SHP77 (cell line): ENCODE data around the gene STOML1.
"Not testable (repeated sequence)": the region's sequence is repeated elsewhere in the genome, so short reads cannot be mapped to it uniquely, and the experiment has no call there.

Experiments
- DNase-seq, 2 experiments: peaks; one replicate each; lab custom pipeline; 2025; lab: John Stamatoyannopoulos, UW

Gene STOML1

DNA sequence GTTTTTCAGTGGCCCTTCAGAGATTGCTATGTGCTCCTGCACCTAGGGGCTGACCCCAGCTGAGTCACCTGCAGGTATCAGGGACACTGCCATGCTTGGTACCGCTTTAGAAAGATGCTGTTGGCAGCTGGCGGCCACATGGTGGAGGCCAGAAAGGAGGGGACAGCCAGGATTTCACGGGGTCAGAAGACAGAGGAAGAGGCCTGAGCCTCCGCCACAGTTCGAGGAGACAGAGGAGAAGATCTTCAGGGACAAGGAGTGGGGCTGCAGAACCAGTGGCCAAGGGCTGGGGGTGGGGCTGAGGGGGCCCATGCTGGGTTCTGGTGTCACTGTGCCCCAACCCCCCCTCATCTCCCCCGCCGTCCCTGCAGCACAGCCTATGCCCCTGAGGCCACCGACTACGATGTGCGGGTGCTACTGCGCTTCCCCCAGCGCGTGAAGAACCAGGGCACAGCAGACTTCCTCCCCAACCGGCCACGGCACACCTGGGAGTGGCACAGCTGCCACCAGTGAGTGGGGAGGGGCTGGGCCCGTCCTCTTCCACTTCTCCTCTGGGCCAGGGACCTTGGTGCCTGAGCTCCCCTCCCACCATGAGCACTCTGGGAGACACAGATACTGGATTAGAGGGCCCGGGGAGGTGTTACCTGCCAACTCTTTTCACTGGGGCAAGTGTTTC is 45.9 kb downstream of the STOML1 start:
- no peak for DNase-seq

GRCh38 chr15:73945130-73945508 is 47.0 kb downstream of the STOML1 start:
- no peak for DNase-seq

- DNase-seq = no peak
These were observed 47.6 kb downstream of the STOML1 start for GRCh38 chr15:73944161-73945129.

DNA sequence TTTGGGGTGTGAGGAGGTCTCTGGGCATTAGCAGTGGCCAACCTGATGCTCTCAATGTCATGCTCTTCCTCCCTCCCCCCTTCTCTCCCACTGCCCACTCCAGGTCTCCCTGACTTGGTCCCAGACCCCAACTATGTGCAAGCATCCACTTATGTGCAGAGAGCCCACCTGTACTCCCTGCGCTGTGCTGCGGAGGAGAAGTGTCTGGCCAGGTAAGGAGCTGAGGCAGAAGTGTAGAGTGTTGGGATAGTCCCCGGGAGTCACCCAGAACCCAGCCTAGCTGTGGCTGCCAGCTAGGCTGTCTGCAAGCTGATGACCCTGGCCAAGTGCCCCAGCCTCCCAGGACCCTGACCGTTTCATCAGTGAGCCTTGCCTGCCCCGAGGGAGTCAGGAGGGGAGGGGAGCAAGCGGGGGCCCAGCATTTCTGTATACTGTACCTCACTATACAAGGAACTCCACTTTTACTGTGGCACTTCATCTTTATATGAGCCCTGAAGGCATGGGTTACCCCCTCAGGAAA is 49.3 kb downstream of the STOML1 start:
- DNase-seq = no peak

- DNase-seq = no peak
These were observed 50.0 kb downstream of the STOML1 start for GRCh38 chr15:73941871-73942635.

GRCh38 chr15:73941449-73941848 is 50.6 kb downstream of the STOML1 start:
- DNase-seq = no peak

- no peak for DNase-seq
These were observed 51.1 kb downstream of the STOML1 start for GRCh38 chr15:73941044-73941443.

DNA sequence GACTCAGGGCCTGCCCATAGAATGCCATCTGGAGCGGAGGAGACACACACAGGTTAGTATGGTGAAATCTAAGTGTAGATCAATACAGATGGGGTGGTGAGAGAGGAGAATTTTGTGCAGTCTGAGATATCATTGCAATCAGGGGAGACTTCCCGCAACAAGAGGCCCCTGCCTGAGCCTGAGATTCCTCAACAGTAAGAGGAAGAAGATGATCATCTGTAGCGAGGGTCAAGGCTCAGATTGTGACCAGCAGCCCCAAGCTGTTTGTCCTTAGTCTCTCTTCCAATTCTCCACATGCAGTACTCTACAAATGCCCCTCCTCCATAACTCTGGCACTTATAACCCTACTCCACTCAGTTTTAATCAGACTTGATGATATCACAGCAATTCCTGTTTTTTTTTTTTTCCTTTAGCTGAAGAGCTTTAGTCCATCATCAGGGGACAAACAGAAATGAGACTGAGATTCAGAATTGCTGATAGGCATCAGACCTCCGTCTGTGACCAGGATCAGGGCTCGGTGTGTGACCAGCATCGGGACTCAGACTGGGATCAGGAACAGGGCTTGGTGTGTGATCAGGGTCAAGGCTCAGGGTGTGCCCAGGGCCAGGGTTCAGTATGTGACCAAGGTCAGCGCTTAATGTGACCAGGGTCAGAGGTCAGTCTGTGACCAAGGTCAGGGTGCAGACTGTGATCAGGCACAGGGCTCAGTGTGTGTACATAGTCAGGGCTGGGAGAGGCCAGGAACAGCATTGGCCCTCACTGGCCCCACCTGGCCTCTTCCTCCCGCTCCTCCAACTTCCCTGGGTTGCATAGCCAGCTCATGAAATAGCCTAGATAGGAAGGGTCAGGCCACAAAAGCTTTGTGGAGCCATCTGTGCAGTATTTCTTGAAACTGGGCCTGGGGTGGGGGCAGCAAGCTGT is 51.8 kb downstream of the STOML1 start:
- no peak for DNase-seq

GRCh38 chr15:73939138-73939537 is 53.0 kb downstream of the STOML1 start:
- DNase-seq = no peak

- DNase-seq = not testable (repeated sequence)
These were observed 53.6 kb downstream of the STOML1 start for GRCh38 chr15:73938516-73938915.

DNA sequence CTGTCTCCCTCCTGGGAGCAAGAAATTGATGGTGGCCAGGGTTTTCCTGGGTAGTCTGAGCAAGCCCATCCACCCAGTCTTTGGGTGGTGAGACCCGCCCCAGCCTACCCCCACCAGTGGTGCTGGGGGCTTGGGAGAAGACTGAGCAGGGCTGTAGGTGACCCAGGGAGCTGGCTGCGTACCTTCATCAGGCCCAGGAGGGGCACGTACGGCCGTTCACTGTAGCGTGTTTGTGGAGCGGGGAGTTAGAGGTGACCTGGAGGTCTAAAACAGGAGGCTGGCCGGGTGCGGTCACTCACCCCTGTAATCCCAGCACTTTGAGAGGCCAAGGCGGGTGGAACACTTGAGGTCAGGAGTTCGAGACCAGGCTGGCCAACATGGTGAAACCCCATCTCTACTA is 54.4 kb downstream of the STOML1 start:
- DNase-seq = no peak

DNA sequence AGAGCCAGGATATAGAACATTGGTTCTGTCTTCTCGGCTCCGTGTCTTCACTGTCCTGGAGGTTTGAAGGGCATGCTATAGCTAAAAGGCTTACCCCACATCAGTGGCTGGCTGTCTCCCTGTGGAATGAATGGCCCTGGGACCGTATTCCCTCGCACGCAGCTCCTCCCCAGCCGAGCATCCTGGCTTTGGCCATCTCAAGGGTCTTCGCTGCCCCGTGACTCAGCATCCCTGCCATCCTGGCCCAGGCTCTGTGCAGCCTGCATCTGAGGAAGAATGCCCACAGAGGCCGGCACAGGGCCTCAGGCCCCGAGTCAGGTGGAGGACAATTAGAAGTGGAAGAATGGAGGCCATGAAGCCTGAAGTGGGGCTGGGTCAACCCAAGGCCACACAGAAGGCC is 54.8 kb downstream of the STOML1 start:
- no peak for DNase-seq

- no peak for DNase-seq
These were observed 55.4 kb downstream of the STOML1 start for GRCh38 chr15:73936588-73937290.

GRCh38 chr15:73936181-73936580 is 55.9 kb downstream of the STOML1 start:
- DNase-seq = peak in 1 of 2 experiments; percentile 13

DNA sequence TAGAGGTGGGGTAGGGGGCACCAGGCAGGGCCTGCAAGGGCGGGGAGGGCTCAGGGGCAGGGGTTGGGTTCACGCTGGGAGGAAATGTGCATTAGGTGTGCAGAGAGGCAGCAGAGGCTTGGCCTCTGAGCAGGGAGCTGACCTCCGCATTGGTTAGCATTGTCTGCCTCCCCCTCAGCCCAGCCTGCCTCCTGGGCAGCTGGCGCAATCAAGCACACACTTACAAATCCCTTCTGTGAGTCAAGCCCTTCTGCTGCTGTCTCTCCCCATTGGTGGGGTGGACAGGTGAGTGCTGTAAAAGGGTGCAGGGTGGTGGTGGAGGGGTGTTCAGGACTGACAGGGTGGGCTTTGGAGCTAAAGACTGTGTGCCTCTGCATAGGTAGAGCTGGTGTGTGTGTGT is 56.5 kb downstream of the STOML1 start:
- DNase-seq = no peak

GRCh38 chr15:73934281-73934680 is 57.8 kb downstream of the STOML1 start:
- DNase-seq = no peak

DNA sequence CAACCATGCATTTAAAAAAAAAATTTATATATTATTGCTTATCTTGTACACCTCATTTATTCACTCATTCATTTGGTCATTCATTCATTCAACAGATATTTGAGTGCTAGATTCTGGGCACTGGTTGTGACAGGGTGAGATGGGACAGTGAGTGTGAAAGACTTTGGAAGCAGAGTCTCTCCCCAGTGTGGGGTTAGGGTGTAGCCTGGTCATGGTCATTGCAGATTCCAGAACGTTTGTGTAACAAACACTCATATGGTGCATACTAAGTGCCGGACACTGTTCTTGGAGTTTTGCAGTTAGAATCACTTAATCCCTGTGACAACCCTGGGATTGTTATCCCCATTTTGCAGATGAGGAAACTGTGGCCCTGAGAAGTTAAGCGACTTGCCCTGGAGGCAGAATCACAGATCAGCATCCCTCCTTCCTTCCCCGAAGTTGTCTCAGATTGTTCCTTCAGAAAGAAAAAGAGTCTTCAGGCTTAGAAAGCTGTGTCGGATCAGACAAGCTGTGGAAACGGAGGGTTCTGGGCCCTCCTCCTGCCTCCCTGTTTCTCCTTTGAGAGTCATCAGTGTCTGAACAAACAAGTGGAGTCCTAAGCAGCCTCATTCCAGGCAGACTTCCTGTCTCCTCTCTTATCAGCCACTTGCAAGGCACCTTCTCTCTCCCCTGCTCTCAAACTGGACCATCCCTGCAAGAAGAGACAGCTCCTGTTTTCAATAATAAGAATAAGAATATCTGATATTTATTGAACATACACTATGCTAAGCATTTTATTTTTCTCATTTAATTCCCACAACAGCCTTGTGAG is 59.5 kb downstream of the STOML1 start:
- no peak for DNase-seq

DNA sequence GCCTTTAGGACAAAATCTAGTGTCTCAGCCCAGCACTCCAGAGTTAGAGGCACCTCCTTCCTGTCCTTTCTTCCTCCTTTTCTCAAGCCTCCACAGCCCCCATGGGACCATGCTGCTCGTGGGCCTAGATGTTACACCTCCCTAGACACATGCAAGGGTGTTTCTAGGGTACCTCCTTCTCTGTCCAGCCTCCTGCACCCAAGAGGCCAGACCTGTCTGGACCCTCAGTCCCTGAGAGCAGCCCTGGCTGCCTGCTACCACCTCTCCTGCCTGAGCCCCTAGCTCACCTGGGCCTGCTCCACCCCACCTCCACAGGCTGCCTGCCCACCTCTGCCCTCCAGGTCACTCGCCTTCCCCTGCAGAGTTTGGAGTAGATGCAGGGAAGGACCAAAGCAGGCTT is 60.7 kb downstream of the STOML1 start:
- no peak for DNase-seq

DNA sequence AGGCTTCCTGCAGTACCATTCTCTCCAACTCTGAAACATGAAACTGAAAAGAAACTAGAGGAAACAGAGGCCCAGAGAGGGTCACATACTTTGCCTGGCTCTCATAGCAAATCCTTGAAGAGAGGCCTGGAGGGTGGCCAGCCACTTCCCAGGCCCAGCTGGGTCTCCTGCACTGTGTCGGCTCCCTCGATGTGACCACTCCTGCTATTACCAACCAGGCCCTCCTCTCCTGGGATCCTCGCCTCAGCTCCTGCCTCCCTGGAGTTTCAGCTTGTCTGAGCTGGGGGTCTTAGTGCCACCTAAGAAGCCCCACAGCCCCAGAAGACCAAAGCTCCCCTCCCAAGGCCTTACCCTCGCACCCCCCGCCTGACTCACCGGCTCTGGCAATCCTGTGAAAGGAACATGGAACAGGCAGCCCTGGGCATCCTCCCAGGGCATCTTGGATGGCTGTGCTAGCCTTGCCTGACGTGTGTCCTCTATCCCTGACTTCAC is 61.3 kb downstream of the STOML1 start:
- no peak for DNase-seq

- no peak for DNase-seq
These were observed 61.7 kb downstream of the STOML1 start for GRCh38 chr15:73930371-73930770.
